HepG2 (cell line): ENCODE measurements around the gene PPIC. TPM values are rescaled to one million over a fixed set of nuclear protein-coding genes. Genes with fewer than 3 reads are reported as not detected.

ENCODE experiments used
- GTF2F1 ChIP-seq: fragments of 150-350 bp; IDR thresholded peaks from 2 replicates; pipeline ENCODE4 v1.6.1; 2014; ENCODE audit warnings: low read length
- HNRNPK ChIP-seq: fragments of 200-400 bp; formaldehyde crosslinking; IDR thresholded peaks from 2 replicates; pipeline ENCODE4 v1.6.1; 2018; ENCODE audit warnings: low read length, low read depth, moderate library complexity, mild to moderate bottlenecking; ENCODE audit not compliant: poor library complexity, severe bottlenecking
- MAFG ChIP-seq: sonication (generic); formaldehyde crosslinking; IDR thresholded peaks from 2 replicates; pipeline ENCODE4 v1.5.1; 2020; ENCODE audit warnings: mild to moderate bottlenecking, missing genetic modification reagents
- MAZ ChIP-seq, 2 experiments: sonication (generic) in 1 of 2; formaldehyde crosslinking in 1 of 2; IDR thresholded peaks; 2 replicates each; pipeline versions ENCODE4 v1.5.0 to v1.6.1; 2012 to 2020; ENCODE audit warnings: low read depth in 2 of 2, mild to moderate bottlenecking in 2 of 2, borderline replicate concordance in 1 of 2, improper control_type of control experiment in 1 of 2, low read length in 1 of 2, missing genetic modification reagents in 1 of 2, moderate library complexity in 1 of 2
- NCOA5 ChIP-seq: sonication (generic); formaldehyde crosslinking; IDR thresholded peaks from 2 replicates; pipeline ENCODE4 v1.4.0; 2020; ENCODE audit warnings: missing genetic modification reagents
- NFE2 ChIP-seq: sonication (generic); formaldehyde crosslinking; IDR thresholded peaks from 2 replicates; pipeline ENCODE4 v1.4.0; 2020; ENCODE audit warnings: missing genetic modification reagents
- PRDM15 ChIP-seq: sonication (generic); formaldehyde crosslinking; IDR thresholded peaks from 2 replicates; pipeline ENCODE4 v1.4.0; 2020; ENCODE audit warnings: missing genetic modification reagents
- TCF7 ChIP-seq: sonication (generic); IDR thresholded peaks from 2 replicates; pipeline ENCODE4 v1.6.1; 2016; ENCODE audit warnings: antibody characterized with exemption, low read depth
- ZBTB2 ChIP-seq: sonication (generic); formaldehyde crosslinking; IDR thresholded peaks from 2 replicates; pipeline ENCODE4 v1.8.0; 2022; ENCODE audit warnings: low read depth, missing genetic modification reagents
- ZC3H4 ChIP-seq: sonication (generic); formaldehyde crosslinking; IDR thresholded peaks from 2 replicates; pipeline ENCODE4 v1.4.0; 2020; ENCODE audit warnings: missing genetic modification reagents, borderline replicate concordance
- ZFP41 ChIP-seq: sonication (generic); formaldehyde crosslinking; IDR thresholded peaks from 2 replicates; pipeline ENCODE4 v1.4.0; 2020; ENCODE audit warnings: mild to moderate bottlenecking, missing genetic modification reagents, borderline replicate concordance
- ZNF276 ChIP-seq: sonication (generic); formaldehyde crosslinking; IDR thresholded peaks from 2 replicates; pipeline ENCODE4 v1.4.0; 2020; ENCODE audit warnings: mild to moderate bottlenecking, low read depth, missing genetic modification reagents
- ZNF296 ChIP-seq: sonication (generic); formaldehyde crosslinking; conservative IDR thresholded peaks from 2 replicates; pipeline ENCODE4 v1.5.0; 2020; ENCODE audit warnings: mild to moderate bottlenecking, missing genetic modification reagents
- ZNF34 ChIP-seq: sonication (generic); formaldehyde crosslinking; IDR thresholded peaks from 2 replicates; pipeline ENCODE4 v1.4.0; 2020; ENCODE audit warnings: mild to moderate bottlenecking, missing genetic modification reagents, borderline replicate concordance
- ZNF451 ChIP-seq: sonication (generic); formaldehyde crosslinking; IDR thresholded peaks from 2 replicates; pipeline ENCODE4 v1.5.0; 2020; ENCODE audit warnings: mild to moderate bottlenecking, missing genetic modification reagents
- ZNF777 ChIP-seq: sonication (generic); formaldehyde crosslinking; IDR thresholded peaks from 2 replicates; pipeline ENCODE4 v1.4.0; 2020; ENCODE audit warnings: missing genetic modification reagents
- ZNF781 ChIP-seq: sonication (generic); formaldehyde crosslinking; IDR thresholded peaks from 2 replicates; pipeline ENCODE4 v1.5.1; 2020; ENCODE audit warnings: borderline replicate concordance, mild to moderate bottlenecking, missing genetic modification reagents; ENCODE audit errors: not compliant biosample characterization
- ZSCAN30 ChIP-seq: sonication (generic); formaldehyde crosslinking; IDR thresholded peaks from 2 replicates; pipeline ENCODE4 v1.5.0; 2020; ENCODE audit warnings: mild to moderate bottlenecking, missing genetic modification reagents
- ZXDC ChIP-seq: sonication (generic); formaldehyde crosslinking; IDR thresholded peaks from 2 replicates; pipeline ENCODE4 v1.5.0; 2020; ENCODE audit warnings: mild to moderate bottlenecking, missing genetic modification reagents
- polyA plus RNA-seq, 8 experiments: library from polyadenylated mRNA; depleted of rRNA in 3 of 8; stranded (reverse) in 7 of 8; unstranded in 1 of 8; fragments of >200 nt; fragmentation: Illumina TruSeq in 4 of 8; extraction: Trizol in 4 of 8; gene quantifications; 2 replicates each; pipeline versions ENCODE4 v1.2.1 to v1.2.3, GENCODE V29; 2011 to 2016; ENCODE audit warnings: low read depth in 4 of 8, missing spikeins in 1 of 8, mixed read lengths in 1 of 8; ENCODE audit not compliant: insufficient read depth in 1 of 8
- total RNA-seq, 5 experiments: library from RNA; depleted of rRNA; stranded (reverse); fragments of >200 nt; fragmentation: Illumina TruSeq; extraction: Trizol; gene quantifications; 2 replicates each; pipeline ENCODE4 v1.2.3, GENCODE V29; 2016; ENCODE audit warnings: low read depth in 1 of 5

Gene PPIC
- total and polyA plus RNA-seq, 2 of the 13 experiments (the other 11 are each of a cell fraction or from before 2014, with no cell fraction given) = 6.2 to 17.2 TPM

GRCh38 chr5:123036391-123037103, at the start of gene PPIC (continued):
- no peak for TF ChIP-seq ZNF276 (CRISPR knock-in tag)
- peak; percentile 86 for TF ChIP-seq ZXDC
- peak; percentile 72 for TF ChIP-seq HNRNPK
- no peak for TF ChIP-seq GTF2F1
- TF ChIP-seq MAZ (IDR thresholded peaks at IDR 0.05; ENCODE audit: borderline replicate concordance, low read depth, low read length) = no peak
- TF ChIP-seq MAZ (CRISPR knock-in tag; IDR thresholded peaks at IDR 0.05; ENCODE audit: low read depth) = peak; percentile 73; the same call in 1 of the 2 replicates
- no peak for TF ChIP-seq MAFG (CRISPR knock-in tag)
- TF ChIP-seq ZSCAN30 (CRISPR knock-in tag) = no peak
- no peak for TF ChIP-seq ZNF451 (CRISPR knock-in tag)
- peak; percentile 98 for TF ChIP-seq ZNF777 (CRISPR knock-in tag)
- TF ChIP-seq ZNF781 (CRISPR knock-in tag) = no peak
- no peak for TF ChIP-seq TCF7
- TF ChIP-seq NFE2 (CRISPR knock-in tag) = no peak
- TF ChIP-seq ZNF34 (CRISPR knock-in tag) = no peak
- TF ChIP-seq ZNF296 (CRISPR knock-in tag) = no peak
- TF ChIP-seq PRDM15 (CRISPR knock-in tag) = peak; percentile 40; the same call in 1 of the 2 replicates
- TF ChIP-seq ZBTB2 (CRISPR knock-in tag) = 0 out of 2 replicates have a peak, but pooled peaks have one; percentile 46
- TF ChIP-seq NCOA5 = no peak
- TF ChIP-seq ZC3H4 (CRISPR knock-in tag) = no peak
- no peak for TF ChIP-seq ZFP41 (CRISPR knock-in tag)
